HG02763 (cell line): ENCODE results near the gene TNS1.

Experiments used
- ATAC-seq: cut with Tn5 transposase; IDR thresholded peaks from one replicate; pipeline ENCODE4 v1.9.1; 2021; ENCODE audit warnings: mild to moderate bottlenecking, moderate library complexity; ENCODE audit not compliant: unreplicated experiment

TNS1 gene

DNA sequence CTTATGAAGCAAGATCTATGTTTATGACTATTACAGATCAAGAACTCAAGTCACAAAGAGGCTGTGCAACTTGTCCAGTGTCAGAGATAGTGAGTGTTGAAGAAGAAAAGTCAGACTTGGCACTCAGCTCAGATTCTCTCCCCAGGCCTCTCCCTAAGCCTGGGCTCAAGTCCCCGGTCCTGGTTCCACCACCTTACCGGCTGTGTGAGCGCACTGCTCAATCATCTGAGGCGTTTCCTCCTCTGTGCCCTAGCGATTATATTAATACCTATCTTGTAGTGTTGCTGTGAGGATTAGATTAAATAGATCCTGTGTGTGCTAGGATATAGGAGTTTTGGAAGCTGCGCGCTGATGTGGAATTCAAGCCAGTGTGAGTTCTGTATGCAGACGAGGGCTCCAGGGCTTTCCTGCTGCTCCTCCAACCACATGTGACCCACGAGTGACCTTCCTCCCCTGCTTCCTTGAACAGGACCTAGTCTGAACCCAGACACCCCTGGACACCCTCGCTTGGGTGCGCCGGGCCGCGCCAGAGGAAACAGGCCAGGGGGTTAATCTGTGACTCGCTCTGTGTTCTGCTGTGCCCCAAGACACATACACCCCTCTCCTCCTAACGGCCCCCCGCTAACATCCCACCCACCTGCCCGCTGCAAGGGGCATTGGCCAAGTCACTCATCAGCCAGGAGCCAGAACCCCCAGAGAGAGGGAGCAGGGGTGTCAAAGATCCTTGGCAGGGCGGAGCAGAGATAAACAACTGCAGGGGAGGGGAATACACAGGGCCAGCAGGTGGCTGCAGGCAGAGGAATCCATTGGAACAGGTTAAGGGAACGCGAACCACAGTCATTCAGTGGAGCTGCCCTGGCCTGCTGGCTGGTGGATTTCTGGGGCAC is 38.3 kb downstream of the TNS1 start:
- ATAC-seq = no peak

DNA sequence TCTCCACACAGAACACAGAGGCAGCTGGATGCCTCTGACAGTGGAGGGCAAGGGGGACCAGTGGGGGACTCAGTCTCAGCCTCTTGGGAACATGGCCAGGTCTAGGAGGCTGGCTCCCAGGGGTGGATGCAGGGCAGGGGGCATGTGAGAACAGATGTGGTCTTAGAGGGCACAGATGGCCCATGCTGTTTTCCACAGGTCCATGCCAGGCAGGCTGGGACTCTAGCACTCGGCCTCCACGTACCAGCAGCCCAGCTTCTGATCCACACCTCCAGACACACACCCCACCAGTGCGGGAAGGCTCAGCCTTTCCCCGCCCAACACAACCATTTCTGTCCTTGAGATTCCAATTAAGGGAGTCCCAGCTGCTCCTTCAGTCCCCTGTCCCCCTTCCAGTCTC is 42.4 kb downstream of the TNS1 start:
- ATAC-seq = no peak

DNA sequence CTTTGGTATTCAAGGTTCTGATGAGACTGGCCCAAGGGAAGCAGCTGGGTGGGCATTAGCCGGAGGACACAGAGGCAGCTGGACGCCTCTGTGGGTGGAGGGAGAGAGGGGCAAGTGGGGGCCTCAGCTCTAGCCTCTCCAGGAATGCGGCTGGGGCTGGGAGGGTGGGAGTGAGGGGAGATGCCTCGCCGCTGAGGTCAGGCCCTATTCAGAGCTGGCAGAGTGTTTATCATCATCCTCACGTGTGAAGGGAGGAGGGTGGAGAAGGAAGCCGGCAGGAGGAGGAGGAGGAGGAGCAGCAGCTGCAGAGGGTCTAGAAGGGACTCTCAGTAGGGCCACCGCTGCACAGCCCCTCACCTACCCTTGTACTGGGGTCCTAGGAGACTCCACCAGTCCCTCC is 43.1 kb downstream of the TNS1 start:
- no peak for ATAC-seq

DNA sequence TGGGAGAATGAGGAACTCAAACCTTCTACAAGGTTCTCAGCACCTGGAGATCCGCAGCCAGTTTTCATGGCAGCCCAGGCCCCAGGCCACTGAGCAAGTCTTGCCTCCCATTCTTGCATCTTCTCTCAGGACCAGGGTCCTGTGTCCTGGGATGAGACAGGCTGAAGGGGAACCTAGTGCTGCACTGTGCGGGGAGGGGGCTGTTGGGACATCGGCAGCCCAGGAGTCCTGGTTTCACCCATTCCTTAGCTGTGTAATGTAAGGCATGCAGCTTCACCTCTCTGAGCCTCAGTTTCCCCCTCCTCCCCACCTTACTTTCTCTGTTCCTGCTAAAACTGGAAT is 43.9 kb downstream of the TNS1 start:
- no peak for ATAC-seq

DNA sequence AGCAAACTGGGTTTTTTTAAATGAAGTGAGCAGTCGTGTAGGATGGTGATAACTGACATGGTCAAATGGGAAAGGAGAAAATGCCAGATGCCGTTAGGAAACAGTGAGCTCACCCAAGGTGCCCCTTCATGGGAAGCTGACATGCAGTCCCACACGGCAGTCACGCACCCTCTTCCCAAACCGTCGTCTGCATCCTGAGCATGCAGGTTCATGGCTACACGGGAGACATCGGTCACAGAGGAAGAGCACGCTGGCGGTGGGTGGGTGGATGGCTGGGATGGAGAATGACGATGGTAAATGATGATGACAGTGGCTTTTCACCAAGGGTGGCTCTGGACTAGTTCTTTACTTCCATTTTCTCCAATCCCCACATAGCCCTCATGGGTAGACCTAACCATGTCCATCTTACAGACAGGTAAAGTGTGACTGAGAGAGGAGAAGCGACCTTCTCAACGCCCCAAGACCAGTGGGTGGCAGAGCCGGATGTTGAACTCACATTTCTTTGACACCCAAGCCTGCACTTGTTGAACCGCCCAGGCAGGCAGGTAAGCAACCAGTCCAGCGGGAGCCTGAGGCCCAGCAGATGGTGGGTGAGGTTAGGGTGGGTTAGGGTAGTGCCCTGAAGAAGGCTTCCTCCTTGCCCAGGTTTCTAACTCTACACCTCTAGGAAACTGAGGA is 44.5 kb downstream of the TNS1 start:
- no peak for ATAC-seq

DNA sequence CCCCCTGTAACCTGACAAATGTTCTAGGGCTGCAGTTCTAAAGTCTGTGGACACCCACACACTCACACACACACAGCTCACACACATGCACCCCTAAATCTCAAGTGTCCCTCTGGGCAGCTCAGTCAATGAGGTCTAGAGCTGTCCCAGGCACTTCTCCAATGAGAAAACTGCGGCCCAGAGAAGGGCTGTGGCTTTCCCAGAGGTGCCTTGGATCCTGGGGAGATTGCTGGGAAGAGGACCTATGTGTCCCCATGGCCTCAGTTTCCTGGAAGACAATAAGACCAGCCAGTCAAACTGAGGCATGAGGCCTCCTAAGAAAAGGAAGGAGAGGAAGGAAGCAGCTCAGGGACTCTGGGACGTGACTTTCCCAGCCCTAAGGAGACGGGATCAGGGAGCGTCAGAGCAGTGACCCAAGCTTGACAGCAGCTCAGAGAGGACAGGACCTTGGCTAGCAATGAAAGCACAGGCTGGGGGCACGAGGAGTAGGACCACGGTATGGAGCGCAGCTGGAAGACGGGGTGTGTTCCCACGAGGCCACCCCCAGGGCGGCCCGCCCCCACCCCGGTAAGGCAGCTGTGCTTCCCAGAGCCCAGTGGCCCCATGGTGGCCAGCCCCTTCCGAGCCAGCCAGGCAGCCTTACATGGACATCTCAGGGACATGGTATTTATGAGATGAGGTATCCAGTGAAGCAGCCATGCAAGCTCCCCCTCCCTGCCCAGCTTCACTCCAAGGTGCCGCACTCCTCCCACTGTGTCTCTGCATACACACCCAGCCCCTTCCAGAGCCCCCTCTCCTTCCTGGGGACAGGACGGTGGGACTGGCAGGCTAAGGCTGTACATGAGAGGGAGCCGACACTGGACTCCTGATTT is 46.0 kb downstream of the TNS1 start:
- no peak for ATAC-seq

DNA sequence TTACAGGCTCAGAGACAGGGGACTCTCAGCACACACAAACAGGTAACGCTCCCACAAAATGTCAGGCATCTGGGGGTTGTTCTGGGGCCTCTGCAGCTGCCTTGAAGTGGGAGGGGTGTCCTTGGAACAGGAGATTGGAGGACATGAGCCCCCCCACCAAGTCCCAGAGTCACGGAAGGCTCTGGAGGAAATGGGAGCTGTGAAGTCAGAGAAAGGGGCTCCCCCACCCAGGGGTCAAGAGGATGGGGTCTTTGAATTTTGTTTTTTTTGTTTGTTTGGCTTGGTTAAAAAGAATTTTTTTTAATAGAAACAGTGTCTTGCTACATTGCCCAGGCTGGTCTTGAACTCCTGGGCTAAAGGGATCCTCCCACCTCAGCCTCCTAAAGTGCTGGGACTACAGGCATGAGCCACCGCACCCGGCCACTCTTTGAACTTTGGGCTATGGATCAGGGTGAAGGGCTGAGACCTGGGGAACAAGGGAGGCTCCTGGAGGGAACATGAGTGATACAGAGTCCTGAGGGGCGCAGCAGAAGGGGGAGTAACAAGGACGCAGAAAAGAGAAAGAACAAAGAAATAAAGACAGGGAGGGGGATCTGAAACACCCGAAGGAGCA is 46.8 kb downstream of the TNS1 start:
- ATAC-seq = no peak

DNA sequence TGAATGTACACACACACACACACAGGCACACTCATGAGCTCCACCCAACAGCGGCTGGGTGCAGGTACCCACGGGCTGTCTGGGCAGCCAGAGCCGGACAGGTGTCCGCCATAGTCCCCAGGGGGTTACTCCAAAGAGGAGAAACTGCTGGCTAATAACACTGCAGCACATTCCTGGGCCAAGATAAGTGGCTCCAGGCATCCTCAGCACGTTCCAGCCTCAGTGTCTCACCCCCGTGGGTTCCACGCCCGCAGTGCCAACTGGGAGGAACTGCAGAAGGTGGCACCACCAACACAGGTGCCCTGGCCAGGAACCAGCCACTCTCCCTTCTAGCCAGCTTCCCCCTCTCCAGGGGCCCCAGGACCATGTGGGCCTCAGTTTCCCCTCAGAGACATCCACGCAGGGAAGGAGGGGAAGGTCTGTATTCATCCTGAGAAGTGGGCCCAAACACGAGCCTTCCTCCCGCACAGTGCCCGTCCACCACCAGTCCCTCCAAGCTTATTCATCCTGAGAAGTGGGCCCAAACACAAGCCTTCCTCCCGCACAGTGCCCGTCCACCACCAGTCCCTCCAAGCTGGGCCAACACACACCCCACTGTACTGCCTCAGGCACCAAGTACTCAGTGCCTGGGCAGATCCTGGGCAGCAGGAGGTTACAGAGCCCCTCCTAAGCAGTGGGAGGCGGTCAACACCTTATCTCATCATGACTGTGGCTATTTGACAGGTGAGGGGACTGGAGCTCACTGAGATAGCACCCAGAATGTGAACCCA is 47.6 kb downstream of the TNS1 start:
- no peak for ATAC-seq

DNA sequence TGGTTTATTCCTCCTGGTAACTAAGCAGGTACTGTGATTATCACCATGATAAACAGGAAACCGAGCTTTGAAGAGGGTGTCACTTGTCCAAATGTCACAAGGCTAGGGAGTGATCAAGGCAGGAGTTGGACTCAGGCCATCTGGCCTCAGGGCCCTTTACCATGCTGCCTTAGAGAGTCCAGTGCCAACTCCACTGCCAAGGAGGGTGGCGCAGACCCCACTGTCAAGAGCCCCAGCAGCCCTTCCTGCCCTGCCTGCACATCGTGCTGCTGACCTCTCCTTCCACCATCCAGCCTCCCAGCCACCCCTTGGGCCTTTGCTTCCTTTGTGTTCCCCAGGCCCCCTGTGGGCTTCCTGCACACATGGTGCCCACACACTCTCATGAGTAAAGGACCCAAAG is 48.3 kb downstream of the TNS1 start:
- no peak for ATAC-seq

DNA sequence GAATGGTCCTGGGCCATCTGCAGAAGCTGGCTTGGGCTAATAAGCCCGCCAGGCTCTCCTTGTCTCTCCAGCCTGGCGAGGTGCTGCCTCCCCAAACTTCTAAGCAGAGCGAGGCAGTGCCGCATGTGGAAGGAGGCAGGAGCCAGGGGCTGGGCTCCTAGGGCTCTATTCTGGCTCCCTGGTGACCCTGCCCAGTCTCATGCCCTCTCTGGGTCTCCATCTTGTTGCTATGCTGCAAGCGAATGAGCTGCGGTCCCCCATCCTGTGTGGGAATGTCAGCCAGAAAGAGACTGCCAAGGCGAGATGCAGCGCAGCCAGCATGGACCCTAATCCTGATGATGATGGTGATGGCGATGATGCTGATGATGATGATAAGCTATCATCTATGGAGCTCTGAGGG is 48.7 kb downstream of the TNS1 start:
- ATAC-seq = no peak

DNA sequence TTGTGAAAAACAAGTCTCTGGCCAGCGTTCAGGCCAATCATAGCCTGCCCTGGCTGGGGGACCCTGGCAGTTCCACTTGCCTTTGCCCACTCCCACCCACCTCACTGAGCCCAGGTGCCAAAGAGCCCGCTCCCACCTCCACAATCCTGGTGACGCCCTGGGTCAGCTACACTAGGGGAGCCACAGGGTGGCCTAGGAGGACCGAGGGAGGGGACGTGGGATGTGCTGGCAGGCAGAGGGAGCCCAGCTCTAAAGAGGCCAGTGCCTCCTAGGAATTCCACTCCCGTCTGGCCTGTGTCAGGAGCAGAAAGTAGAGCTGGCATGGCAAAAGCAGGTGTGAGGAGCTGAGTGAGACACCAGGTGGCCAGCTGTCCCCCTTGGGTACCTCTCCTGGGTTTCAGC is 49.3 kb downstream of the TNS1 start:
- ATAC-seq = no peak

DNA sequence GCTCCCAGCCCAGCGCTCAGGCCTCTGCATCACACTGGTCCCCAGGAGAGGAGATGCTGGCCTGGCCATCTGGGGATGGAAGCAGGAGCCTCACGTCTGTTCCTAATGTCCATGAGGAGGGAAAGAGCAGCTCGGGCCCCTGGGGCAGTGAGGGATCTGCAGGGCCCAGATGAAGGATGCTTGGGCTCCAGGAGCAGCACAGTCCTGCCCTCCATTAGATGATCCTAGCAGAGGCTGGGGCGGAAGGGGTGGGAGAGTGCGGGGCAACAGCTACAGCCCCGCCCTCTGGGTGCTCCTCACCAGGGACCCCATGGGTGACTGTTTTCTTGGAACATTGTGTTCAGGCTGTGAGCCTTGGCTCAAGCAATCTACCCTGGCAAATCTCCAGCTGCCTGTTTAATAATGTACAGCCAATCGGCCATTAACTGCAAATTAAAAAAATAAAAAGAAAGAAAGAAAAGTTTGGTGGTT is 49.7 kb downstream of the TNS1 start:
- ATAC-seq = no peak

DNA sequence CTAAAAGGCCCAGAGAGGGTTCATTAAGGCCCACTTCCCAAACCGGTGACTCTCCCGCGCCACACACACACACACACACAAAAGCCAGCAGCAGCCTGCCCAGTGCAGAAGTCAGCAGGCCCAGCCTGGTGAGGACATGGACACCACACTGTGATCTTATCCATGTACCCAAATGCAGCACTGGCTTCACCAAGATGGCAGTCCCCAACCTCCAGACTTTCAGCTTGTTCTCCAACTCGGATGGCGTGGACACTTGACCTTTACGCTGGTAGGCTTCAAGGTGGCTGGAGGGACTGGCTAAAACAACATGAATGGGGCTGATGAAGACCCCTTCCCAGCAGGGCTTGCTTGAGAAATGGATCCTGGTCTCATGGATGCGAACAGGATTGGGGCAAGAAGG is 50.4 kb downstream of the TNS1 start:
- ATAC-seq = no peak

DNA sequence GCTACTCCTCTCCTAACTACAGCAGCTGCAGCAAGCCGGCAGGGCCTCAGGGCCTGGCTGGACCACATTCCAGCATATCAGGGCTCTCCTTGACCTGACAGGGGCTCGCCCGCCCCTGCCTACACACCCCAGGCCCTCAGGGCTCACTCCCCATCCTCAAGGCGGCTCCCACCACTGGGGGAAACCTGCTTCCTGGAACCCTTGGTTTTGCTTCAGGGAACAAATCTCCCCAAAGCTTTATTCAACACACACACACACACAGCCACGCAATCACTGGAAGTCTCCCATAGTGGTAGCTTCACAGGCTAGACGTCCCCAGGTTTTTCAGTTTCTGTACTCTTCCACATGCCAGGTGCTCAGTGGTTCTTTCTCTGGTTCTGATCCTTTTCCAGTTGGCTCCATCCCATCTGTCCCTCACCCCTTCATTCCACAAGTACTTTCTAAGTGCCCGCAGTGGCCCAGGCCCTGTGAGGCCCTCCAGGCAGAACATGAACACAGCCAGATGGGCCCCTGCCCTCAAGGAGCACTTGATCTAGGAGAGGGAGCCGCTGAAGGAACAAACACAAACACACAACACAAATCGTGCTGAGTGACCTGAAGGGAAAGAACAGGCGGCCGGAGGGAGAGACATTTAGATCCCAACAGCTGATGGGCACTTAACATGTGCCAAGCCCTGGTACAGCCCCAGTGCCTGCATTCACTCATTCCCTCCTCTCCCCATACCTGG is 51.1 kb downstream of the TNS1 start:
- no peak for ATAC-seq

DNA sequence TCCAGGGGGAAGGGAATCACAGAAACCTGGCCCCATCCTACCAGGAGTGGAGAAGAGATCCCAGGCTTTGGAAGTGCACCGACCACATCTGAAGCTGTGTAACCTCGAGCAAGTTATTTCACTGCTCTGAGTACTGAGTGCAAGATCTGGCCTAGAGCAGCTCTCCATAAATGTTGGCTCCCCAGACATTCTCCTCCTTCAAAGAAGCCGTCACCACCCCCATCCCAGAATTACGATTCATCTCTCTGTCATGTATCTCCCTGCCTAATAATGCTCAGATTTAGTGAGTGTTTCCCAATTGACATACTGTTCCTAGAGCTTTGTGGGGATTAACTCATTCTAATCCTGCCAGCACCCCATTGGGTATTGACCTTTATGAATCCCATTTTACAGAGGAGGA is 51.7 kb downstream of the TNS1 start:
- ATAC-seq = no peak

DNA sequence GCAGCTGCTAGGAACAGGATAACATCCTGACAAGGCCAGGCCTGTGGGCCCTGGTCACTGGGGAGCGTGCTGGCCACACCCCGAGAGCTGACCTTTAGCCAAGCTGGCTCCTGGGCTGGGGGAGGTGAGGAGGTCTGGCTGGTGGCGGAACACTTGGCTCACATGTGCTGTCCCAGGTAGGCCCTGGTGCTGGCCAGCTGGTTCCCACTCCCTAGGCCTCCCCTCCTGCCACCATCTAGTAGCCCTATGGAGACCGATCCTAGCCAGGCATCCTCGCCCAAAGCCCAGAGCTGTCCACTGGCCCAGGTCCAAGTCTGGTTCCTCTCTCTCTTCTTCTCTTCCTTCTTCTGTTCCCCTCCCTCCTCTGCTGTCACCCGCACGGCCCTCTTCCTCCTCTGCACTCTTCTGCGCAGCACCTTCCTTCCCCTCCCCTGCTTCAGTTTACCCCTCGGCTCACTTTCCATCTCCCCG is 52.4 kb downstream of the TNS1 start:
- no peak for ATAC-seq

DNA sequence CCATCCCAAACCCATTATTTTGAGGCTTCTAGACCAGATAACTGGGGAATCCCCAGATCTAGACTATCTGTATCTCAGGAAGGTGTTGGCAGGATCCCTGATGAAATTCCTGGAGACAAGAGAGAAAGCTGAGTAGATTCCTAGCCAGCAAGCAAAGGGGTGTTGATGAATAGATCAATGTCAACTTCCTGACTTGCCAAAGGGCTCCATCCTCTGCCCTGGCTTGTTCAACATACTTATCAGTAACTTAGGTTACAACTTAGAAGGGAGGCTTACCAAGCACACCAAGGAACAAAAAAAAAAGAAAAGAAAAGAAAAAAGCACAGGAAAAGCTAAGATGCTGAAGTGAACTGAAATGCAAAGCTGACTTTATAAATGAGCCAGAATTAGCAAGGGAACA is 53.3 kb downstream of the TNS1 start:
- no peak for ATAC-seq

DNA sequence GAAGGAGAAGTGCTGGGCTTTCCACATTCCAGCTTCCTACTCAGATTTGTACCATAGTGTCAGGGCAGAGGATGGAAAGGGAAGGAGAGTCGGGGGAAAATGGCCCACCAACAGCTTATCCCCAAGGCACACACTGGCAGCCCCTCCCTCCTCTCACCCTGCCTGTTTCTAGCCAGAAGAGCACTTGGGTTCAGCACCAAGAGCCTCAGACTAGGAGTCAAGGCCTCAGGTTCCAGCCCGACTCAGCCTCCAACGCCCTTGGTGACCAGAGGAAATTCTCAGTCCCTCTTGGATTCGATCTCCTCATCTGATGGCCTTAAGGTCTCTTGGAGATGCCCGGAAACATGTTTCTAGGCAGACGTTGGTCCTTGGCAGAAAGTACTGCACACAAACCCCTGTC is 53.9 kb downstream of the TNS1 start:
- ATAC-seq = no peak

DNA sequence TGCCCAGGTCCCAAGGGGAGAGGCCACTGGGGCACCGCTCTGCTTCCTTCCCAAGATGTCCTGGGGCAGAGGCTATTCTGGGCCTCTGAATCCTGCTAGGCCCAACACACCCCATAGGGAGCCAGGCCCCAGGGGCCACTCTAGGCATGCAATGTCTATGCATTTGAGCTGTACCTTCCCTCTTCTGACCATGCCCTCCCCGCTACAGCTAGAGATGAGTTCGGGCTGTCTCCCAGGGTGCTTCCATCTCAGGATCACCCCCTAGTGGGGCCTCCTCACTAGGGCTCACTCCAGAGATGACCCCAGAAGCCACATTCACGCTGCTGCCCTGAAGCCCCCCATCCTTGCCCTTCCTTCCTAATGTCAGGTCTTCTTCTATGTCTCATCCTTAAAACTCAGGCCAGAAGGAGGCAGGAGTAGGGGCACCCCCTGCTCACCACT is 54.4 kb downstream of the TNS1 start:
- no peak for ATAC-seq
